Caco-2 (cell line): ENCODE measurements around the gene C9orf152. TPM values are rescaled to one million over a fixed set of nuclear protein-coding genes. Genes with fewer than 3 reads are reported as not detected.
A peak's percentile ranks its signal among the peaks of the same experiment; 100 is the strongest.
"Not testable (repeated sequence)": the region's sequence is repeated elsewhere in the genome, so short reads cannot be mapped to it uniquely, and the experiment has no call there.

Experiments used
- BruUV-seq: library from RNA; stranded (reverse); fragments of 400-500 nt; replicated peaks from 2 replicates; lab custom pipeline; 2021; lab: Mats Ljungman, UMichigan
- CTCF ChIA-PET: fragments of 300-600 bp; sonication (Branson Sonifier 250); formaldehyde crosslinking; loops from one replicate; lab custom pipeline; 2022; ENCODE audit warnings: antibody characterized with exemption; lab: Charles Lee
- POLR2A ChIA-PET: fragments of 300-600 bp; sonication (Branson Sonifier 250); formaldehyde crosslinking; loops from one replicate; lab custom pipeline; 2022; ENCODE audit warnings: antibody characterized with exemption; lab: Charles Lee
- DNase-seq, 2 experiments: peaks; one replicate each; pipeline versions ENCODE4 v3.0.0 to v3.0.0-alpha.2; 2020 to 2022
- H3K27me3 ChIP-seq: replicated peaks from 2 replicates; pipeline ENCODE4 v1.6.0; 2011; ENCODE audit warnings: low read length; ENCODE audit not compliant: control insufficient read depth, insufficient read depth
- H3K36me3 ChIP-seq: 2 replicates; pipeline ENCODE4 v1.5.1; 2011; ENCODE audit warnings: low read length; ENCODE audit not compliant: control insufficient read depth, insufficient read depth
- H3K4me1 ChIP-seq: fragments of 250-450 bp; sonication (Bioruptor Pico); 2 replicates; pipeline ENCODE4 v1.5.1; 2020; ENCODE audit warnings: mild to moderate bottlenecking
- H3K4me3 ChIP-seq: 2 replicates; pipeline ENCODE4 v1.5.1; 2011; ENCODE audit warnings: low read depth, mild to moderate bottlenecking, control low read depth, low read length
- H3K9me3 ChIP-seq: fragments of 250-450 bp; sonication (Bioruptor Pico); 2 replicates; pipeline ENCODE4 v1.5.1; 2020; ENCODE audit warnings: mild to moderate bottlenecking, moderate library complexity
- H3K27ac Mint-ChIP-seq: one replicate; pipeline ENCODE4 v1.8.0; 2022; ENCODE audit warnings: mixed read lengths; ENCODE audit not compliant: unreplicated experiment
- H3K27me3 Mint-ChIP-seq: one replicate; pipeline ENCODE4 v1.8.0; 2022; ENCODE audit warnings: mixed read lengths; ENCODE audit not compliant: insufficient read depth, unreplicated experiment
- H3K36me3 Mint-ChIP-seq: one replicate; pipeline ENCODE4 v1.8.0; 2022; ENCODE audit warnings: mild to moderate bottlenecking, mixed read lengths; ENCODE audit not compliant: insufficient read depth, unreplicated experiment
- H3K4me1 Mint-ChIP-seq: one replicate; pipeline ENCODE4 v1.8.0; 2022; ENCODE audit warnings: low read depth, mixed read lengths; ENCODE audit not compliant: unreplicated experiment
- H3K4me3 Mint-ChIP-seq: one replicate; pipeline ENCODE4 v1.8.0; 2022; ENCODE audit warnings: mild to moderate bottlenecking, moderate library complexity, mixed read lengths; ENCODE audit not compliant: unreplicated experiment
- H3K9me3 Mint-ChIP-seq: one replicate; pipeline ENCODE4 v1.8.0; 2022; ENCODE audit warnings: mixed read lengths; ENCODE audit not compliant: unreplicated experiment
- CTCF ChIP-seq, 2 experiments: fragments of 200-600 bp in 1 of 2; IDR thresholded peaks; 1 replicate in 1 of 2; 2 replicates in 1 of 2; pipeline versions ENCODE4 v1.5.1 to v1.8.0; 2011 to 2022; ENCODE audit warnings: antibody characterized with exemption in 1 of 2, control low read depth in 1 of 2, inconsistent platforms in 1 of 2, low read depth in 1 of 2, low read length in 1 of 2, mild to moderate bottlenecking in 1 of 2, moderate library complexity in 1 of 2; ENCODE audit not compliant: insufficient read depth in 1 of 2, severe bottlenecking in 1 of 2, unreplicated experiment in 1 of 2
- intact Hi-C: fragments of 100-400 bp; cut with micrococcal nuclease; formaldehyde crosslinking; loops from one replicate; pipeline ENCODE4 v1.10.0; 2022; ENCODE audit not compliant: unreplicated experiment
- total RNA-seq: library from RNA; stranded (reverse); gene quantifications from 2 replicates; pipeline ENCODE4 v1.2.3, GENCODE V29; 2022

C9orf152 gene
- total RNA-seq, 1 experiment from 2014 or later, result 0.36 TPM

DNA sequence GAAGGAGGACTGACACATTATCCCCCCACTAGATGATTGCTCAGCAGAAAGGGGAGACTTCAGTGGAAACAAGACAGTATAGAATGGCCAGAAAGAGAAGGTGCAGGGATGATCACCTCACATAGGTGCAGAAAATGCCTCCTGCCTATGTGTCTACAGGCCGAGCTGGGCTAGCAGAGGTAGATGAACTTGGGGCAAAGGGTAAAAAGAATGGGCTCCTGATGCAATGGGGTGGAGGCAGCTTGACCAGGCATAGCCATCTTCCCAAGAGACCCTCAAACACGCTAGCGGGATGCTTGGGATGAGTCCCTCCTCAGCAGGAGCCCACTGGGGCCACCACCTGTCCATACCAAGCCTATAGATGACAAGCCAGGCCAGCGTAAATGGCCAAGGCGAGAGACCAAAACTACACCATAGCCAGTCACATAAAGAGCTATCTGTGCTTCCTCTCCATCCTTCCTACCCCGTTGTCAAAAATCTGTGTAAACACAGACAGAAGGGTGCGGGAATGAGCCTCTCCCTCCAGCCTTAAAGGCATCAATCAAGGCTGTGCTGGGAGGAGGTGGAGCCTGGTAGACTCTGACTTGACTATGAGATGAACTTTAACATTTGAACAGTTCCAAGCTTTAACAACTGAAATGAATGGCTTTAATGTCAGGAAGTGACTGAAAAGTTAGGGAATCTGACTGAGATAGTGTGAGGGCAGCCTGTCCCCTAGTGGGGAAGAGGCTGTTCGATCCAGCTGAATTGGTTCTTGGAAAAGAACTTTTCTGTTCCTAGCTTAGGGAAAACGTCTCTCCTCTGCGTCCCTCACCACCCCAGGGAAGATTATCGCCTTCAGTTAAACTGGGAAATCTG lies 10.4 kb downstream of the C9orf152 start:
- DNase-seq, result no peak
- peaks cover 37% of the 10 kb centered on the region for H3K9me3 ChIP-seq
- H3K4me3 ChIP-seq, result no peak overlapping the region
- intact Hi-C loops, result no loop called here
- ChIA-PET CTCF (interaction anchor here (0.8 kb wide), 1 partner anchor 14 kb away, joined by 4 read pairs; no protein-coding TSS in a partner anchor), POLR2A (interaction anchor here (0.6 kb wide), 1 partner anchor 72 kb away, joined by 4 read pairs; no protein-coding TSS in a partner anchor)
- H3K4me1 ChIP-seq, result peaks cover 62% of the 10 kb centered on the region
- Mint-ChIP-seq H3K36me3 (peaks cover 39% of the 10 kb centered on the region), H3K27me3 (no peaks in the 10 kb centered on the region), H3K27ac (peak overlapping the region; percentile 55), H3K4me1 (peaks cover 21% of the 10 kb centered on the region), H3K9me3 (peaks cover 23% of the 10 kb centered on the region), H3K4me3 (no peak overlapping the region)
- BruUV-seq, result no TSS peak
- peak in 1 of 2 experiments; percentile 44 for TF ChIP-seq CTCF (IDR thresholded peaks at IDR 0.05; ENCODE audit: insufficient read depth in 1 of 2, low read depth in 1 of 2, low read length in 1 of 2, severe bottlenecking in 1 of 2, unreplicated experiment in 1 of 2)
- H3K27me3 ChIP-seq, result no peaks in the 10 kb centered on the region
- H3K36me3 ChIP-seq, result no peaks in the 10 kb centered on the region; the same call in 1 of the 2 replicates

- Mint-ChIP-seq H3K4me1 (peaks cover 24% of the 10 kb centered on the region), H3K9me3 (peaks cover 35% of the 10 kb centered on the region), H3K36me3 (peaks cover 50% of the 10 kb centered on the region)
- BruUV-seq, H3K36me3 ChIP-seq, DNase-seq, H3K4me3 Mint-ChIP-seq, POLR2A ChIA-PET, CTCF ChIA-PET, H3K27ac Mint-ChIP-seq, intact Hi-C loops, H3K4me3 ChIP-seq, H3K27me3 Mint-ChIP-seq, H3K27me3 ChIP-seq: not testable (repeated sequence)
- peaks cover 44% of the 10 kb centered on the region for H3K9me3 ChIP-seq
- peaks cover 61% of the 10 kb centered on the region for H3K4me1 ChIP-seq
Measured at GRCh38 chr9:110196084-110196499, 11.9 kb downstream of the C9orf152 start.

- POLR2A ChIA-PET, result no interaction called here
- Mint-ChIP-seq H3K36me3 (peaks cover 42% of the 10 kb centered on the region), H3K27ac (peak overlapping the region; percentile 77), H3K4me1 (peaks cover 22% of the 10 kb centered on the region), H3K27me3 (no peaks in the 10 kb centered on the region), H3K9me3 (peaks cover 39% of the 10 kb centered on the region), H3K4me3 (no peak overlapping the region)
- Histone ChIP-seq H3K4me1 (peaks cover 36% of the 10 kb centered on the region), H3K27me3 (no peaks in the 10 kb centered on the region), H3K36me3 (no peaks in the 10 kb centered on the region; the same call in none of the 2 replicates), H3K9me3 (peaks cover 40% of the 10 kb centered on the region), H3K4me3 (no peak overlapping the region)
- CTCF ChIA-PET, result no interaction called here
- intact Hi-C loops, result no loop called here
- no peak for TF ChIP-seq CTCF (IDR thresholded peaks at IDR 0.05; ENCODE audit: insufficient read depth in 1 of 2, low read depth in 1 of 2, low read length in 1 of 2, severe bottlenecking in 1 of 2, unreplicated experiment in 1 of 2)
- BruUV-seq, result no TSS peak
- no peak for DNase-seq
Measured at GRCh38 chr9:110192531-110193261, 15.3 kb downstream of the C9orf152 start.
